Activated CD4-positive, alpha-beta T cell treated with anti-CD3 and anti-CD28 coated beads for 24 hours (primary cell): ENCODE measurements around the gene CACNA1C.

Experiments used
- DNase-seq, 2 donors: peaks; one replicate each; pipeline ENCODE4 v3.0.0-alpha.2; 2020; ENCODE audit warnings: low read depth in 2 of 2

CACNA1C gene

GRCh38 chr12:2198542-2198941, 145.8 kb downstream of the CACNA1C start:
- DNase-seq = no peak

- no peak for DNase-seq
Measured at GRCh38 chr12:2205996-2206395, 153.2 kb downstream of the CACNA1C start.

GRCh38 chr12:2208837-2209635, 156.2 kb downstream of the CACNA1C start:
- DNase-seq = no peak

- no peak for DNase-seq
Measured at GRCh38 chr12:2211119-2211518, 158.3 kb downstream of the CACNA1C start.

GRCh38 chr12:2212537-2212936, 159.8 kb downstream of the CACNA1C start:
- DNase-seq = no peak

GRCh38 chr12:2212971-2213869, 160.4 kb downstream of the CACNA1C start:
- no peak for DNase-seq

- DNase-seq = no peak
Measured at GRCh38 chr12:2214411-2214810, 161.6 kb downstream of the CACNA1C start.

- DNase-seq = no peak
Measured at GRCh38 chr12:2215709-2216560, 163.1 kb downstream of the CACNA1C start.

GRCh38 chr12:2218706-2219105, 165.9 kb downstream of the CACNA1C start:
- no peak for DNase-seq

- no peak for DNase-seq
Measured at GRCh38 chr12:2221030-2221621, 168.3 kb downstream of the CACNA1C start.

- DNase-seq = no peak
Measured at GRCh38 chr12:2222691-2223090, 169.9 kb downstream of the CACNA1C start.

- DNase-seq = no peak
Measured at GRCh38 chr12:2224961-2225360, 172.2 kb downstream of the CACNA1C start.

- DNase-seq = no peak
Measured at GRCh38 chr12:2225696-2226095, 172.9 kb downstream of the CACNA1C start.

GRCh38 chr12:2226641-2227040, 173.9 kb downstream of the CACNA1C start:
- no peak for DNase-seq

- DNase-seq = no peak
Measured at GRCh38 chr12:2227360-2227759, 174.6 kb downstream of the CACNA1C start.

- no peak for DNase-seq
Measured at GRCh38 chr12:2228535-2228934, 175.7 kb downstream of the CACNA1C start.

GRCh38 chr12:2229661-2230539, 177.1 kb downstream of the CACNA1C start:
- no peak for DNase-seq

GRCh38 chr12:2231011-2231595, 178.3 kb downstream of the CACNA1C start:
- DNase-seq = no peak

- no peak for DNase-seq
Measured at GRCh38 chr12:2231956-2232355, 179.2 kb downstream of the CACNA1C start.

- no peak for DNase-seq
Measured at GRCh38 chr12:2233034-2233433, 180.2 kb downstream of the CACNA1C start.
